CD4-positive, alpha-beta memory T cell (primary cell): ENCODE measurements around the gene SCFD2. TPM values are rescaled to one million over a fixed set of nuclear protein-coding genes. Genes with fewer than 3 reads are reported as not detected.

Experiments
- CTCF ChIA-PET: fragments of 350-600 bp; sonication (Branson Sonifier 250); formaldehyde crosslinking; loops from one replicate; lab custom pipeline; 2021; ENCODE audit warnings: inconsistent platforms; ENCODE audit not compliant: partially characterized antibody; lab: Charles Lee
- POLR2A ChIA-PET: fragments of 350-600 bp; sonication (Branson Sonifier 250); formaldehyde crosslinking; loops from one replicate; lab custom pipeline; 2021; ENCODE audit not compliant: partially characterized antibody; lab: Charles Lee
- DNase-seq, 5 donors: peaks; one replicate each; pipeline versions ENCODE4 v3.0.0 to v3.0.0-alpha.2; 2020 to 2022; ENCODE audit warnings: mixed read lengths in 1 of 5
- H3K27ac ChIP-seq: one replicate; pipeline ENCODE4 v1.7.0; 2013; ENCODE audit warnings: low read depth, low read length
- H3K27me3 ChIP-seq: 2 replicates; pipeline ENCODE4 v1.7.0; 2013; ENCODE audit warnings: mild to moderate bottlenecking, low read length, moderate library complexity; ENCODE audit not compliant: insufficient read depth
- H3K36me3 ChIP-seq: 2 replicates; pipeline ENCODE4 v1.7.0; 2013; ENCODE audit warnings: mild to moderate bottlenecking, low read length, moderate library complexity; ENCODE audit not compliant: insufficient read depth
- H3K4me1 ChIP-seq: 2 replicates; pipeline ENCODE4 v1.7.0; 2013; ENCODE audit warnings: mild to moderate bottlenecking, low read length, moderate library complexity; ENCODE audit not compliant: insufficient read depth
- H3K4me3 ChIP-seq, 2 donors: one replicate each; pipeline ENCODE4 v1.7.0; 2013; ENCODE audit warnings: low read length in 2 of 2, mild to moderate bottlenecking in 1 of 2
- H3K9me3 ChIP-seq, 2 donors: one replicate each; pipeline ENCODE4 v1.7.0; 2013; ENCODE audit warnings: low read length in 2 of 2, control low read depth in 1 of 2; ENCODE audit not compliant: control insufficient read depth in 1 of 2
- H3K27ac Mint-ChIP-seq, 7 donors: one replicate each; pipeline ENCODE4 v1.8.0; 2020 to 2021; ENCODE audit warnings: mixed read lengths in 7 of 7, mild to moderate bottlenecking in 6 of 7, inconsistent platforms in 3 of 7, moderate library complexity in 3 of 7
- H3K27me3 Mint-ChIP-seq, 2 donors: one replicate each; pipeline ENCODE4 v1.8.0; 2020 to 2021; ENCODE audit warnings: mixed read lengths in 2 of 2
- H3K36me3 Mint-ChIP-seq, 2 donors: one replicate each; pipeline ENCODE4 v1.8.0; 2020 to 2021; ENCODE audit warnings: mixed read lengths in 2 of 2, inconsistent platforms in 1 of 2, mild to moderate bottlenecking in 1 of 2
- H3K4me1 Mint-ChIP-seq, 4 donors: one replicate each; pipeline ENCODE4 v1.8.0; 2020 to 2021; ENCODE audit warnings: mixed read lengths in 4 of 4, mild to moderate bottlenecking in 1 of 4
- H3K4me3 Mint-ChIP-seq, 8 donors: one replicate each; pipeline ENCODE4 v1.8.0; 2020 to 2021; ENCODE audit warnings: mixed read lengths in 8 of 8, mild to moderate bottlenecking in 7 of 8, moderate library complexity in 6 of 8, inconsistent platforms in 3 of 8
- H3K9me3 Mint-ChIP-seq, 8 donors: one replicate each; pipeline ENCODE4 v1.8.0; 2020 to 2021; ENCODE audit warnings: mixed read lengths in 8 of 8, mild to moderate bottlenecking in 5 of 8, inconsistent platforms in 3 of 8, moderate library complexity in 1 of 8
- intact Hi-C: fragments of 100-400 bp; cut with micrococcal nuclease; formaldehyde crosslinking; loops from one replicate; pipeline ENCODE4 v1.15.1; 2023
- polyA plus RNA-seq, 2 donors: library from polyadenylated mRNA; unstranded; fragments of 300-500 nt; fragmentation: Illumina TruSeq; gene quantifications; one replicate each; pipeline ENCODE4 v1.2.3, GENCODE V29; 2021
- total RNA-seq, 2 experiments: library from RNA; stranded (reverse); gene quantifications; one replicate each; pipeline ENCODE4 v1.2.3, GENCODE V29; 2021

The SCFD2 gene
- total and polyA plus RNA-seq, 4 experiments from 2014 or later: 12.4 to 21.2 (median 13.5) TPM

DNA sequence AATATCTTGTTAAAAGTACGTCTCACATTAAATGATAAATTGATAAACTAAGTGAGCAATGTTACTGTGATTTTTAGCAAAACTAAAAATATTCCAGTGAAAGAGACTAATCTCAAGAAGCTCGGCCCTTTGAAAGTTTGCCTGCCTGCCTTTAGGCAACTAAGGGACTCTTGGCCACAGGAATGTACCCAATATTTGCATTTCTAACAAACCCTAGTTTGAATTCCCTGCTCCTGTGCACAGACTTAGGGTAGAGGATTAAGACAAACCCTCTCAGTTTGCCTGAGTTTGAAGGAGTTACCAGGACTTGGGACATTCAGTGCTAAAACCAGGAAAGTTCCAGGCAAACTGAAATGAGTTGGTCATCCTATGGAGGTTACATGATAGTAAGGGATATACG is 157.1 kb downstream of the SCFD2 start:
- Mint-ChIP-seq H3K9me3 (peaks cover 0 to 3% (median 0%) of the 10 kb centered on the region in 8 donors), H3K4me1 (no peaks in the 10 kb centered on the region), H3K27me3 (no peaks in the 10 kb centered on the region), H3K36me3 (peaks cover 7 to 36% of the 10 kb centered on the region in 2 donors), H3K4me3 (no peak overlapping the region), H3K27ac (no peak overlapping the region)
- no peaks in the 10 kb centered on the region for H3K4me1 ChIP-seq
- H3K27ac ChIP-seq: no peak overlapping the region
- no peaks in the 10 kb centered on the region for H3K9me3 ChIP-seq
- no peak for DNase-seq
- no peak overlapping the region for H3K4me3 ChIP-seq
- intact Hi-C loops: no loop called here
- ChIA-PET CTCF (interaction anchor here (1.3 kb wide), 1 partner anchor 1025 kb away, joined by 3 read pairs; no protein-coding TSS in a partner anchor), POLR2A (no interaction called here)
- no peaks in the 10 kb centered on the region for H3K27me3 ChIP-seq
- H3K36me3 ChIP-seq: no peaks in the 10 kb centered on the region

- CTCF ChIA-PET: interaction anchor here (1.1 kb wide), 1 partner anchor 1028 kb away, joined by 5 read pairs; no protein-coding TSS in a partner anchor
- Mint-ChIP-seq H3K27ac (no peak overlapping the region), H3K27me3 (no peaks in the 10 kb centered on the region), H3K4me1 (peaks cover 0 to 2% (median 0%) of the 10 kb centered on the region in 4 donors), H3K4me3 (no peak overlapping the region), H3K36me3 (peaks cover 4 to 22% of the 10 kb centered on the region in 2 donors), H3K9me3 (peaks cover 0 to 2% (median 0%) of the 10 kb centered on the region in 8 donors)
- H3K27me3 ChIP-seq: no peaks in the 10 kb centered on the region
- POLR2A ChIA-PET: no interaction called here
- H3K4me1 ChIP-seq: no peaks in the 10 kb centered on the region
- no peak for DNase-seq
- H3K4me3 ChIP-seq: no peak overlapping the region
- H3K36me3 ChIP-seq: no peaks in the 10 kb centered on the region
- no peaks in the 10 kb centered on the region for H3K9me3 ChIP-seq
- H3K27ac ChIP-seq: no peak overlapping the region
- intact Hi-C loops: no loop called here
Measured at GRCh38 chr4:53205970-53206369, 159.9 kb downstream of the SCFD2 start.

DNA sequence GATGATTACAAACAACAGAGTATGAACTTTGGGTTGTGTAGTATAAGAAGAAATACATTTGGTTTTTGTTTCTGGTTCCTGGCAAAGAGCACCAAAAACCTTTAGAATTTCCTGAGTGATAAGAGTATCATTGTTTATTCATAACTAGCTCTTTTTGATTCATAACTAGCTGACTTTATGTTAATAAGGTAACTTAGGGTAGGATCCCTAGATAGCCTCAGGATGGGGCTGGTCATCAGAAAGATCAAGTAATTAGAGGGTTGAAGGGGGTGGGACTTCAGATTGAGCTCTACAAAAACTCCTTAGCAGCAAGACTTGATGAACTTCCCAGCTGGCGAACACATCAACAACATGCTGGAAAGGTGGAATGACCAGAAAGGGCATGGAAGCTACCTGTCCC is 166.5 kb downstream of the SCFD2 start:
- Histone ChIP-seq H3K9me3 (no peaks in the 10 kb centered on the region), H3K4me3 (no peak overlapping the region), H3K27ac (no peak overlapping the region), H3K36me3 (no peaks in the 10 kb centered on the region), H3K4me1 (no peaks in the 10 kb centered on the region), H3K27me3 (no peaks in the 10 kb centered on the region)
- intact Hi-C loops: loop anchor here (5.0 to 10.0 kb wide), 2 partner anchors 215 to 827 kb away; no protein-coding TSS in a partner anchor
- Mint-ChIP-seq H3K27ac (peak overlapping the region in 2 of 7 donors; percentile 11 to 17), H3K36me3 (peaks cover 2 to 5% of the 10 kb centered on the region in 2 donors), H3K9me3 (no peaks in the 10 kb centered on the region), H3K4me3 (no peak overlapping the region), H3K27me3 (no peaks in the 10 kb centered on the region), H3K4me1 (peaks cover 0 to 2% (median 0%) of the 10 kb centered on the region in 4 donors)
- ChIA-PET CTCF (interaction anchor here (0.9 to 3.2 kb wide), 4 partner anchors 10 to 1034 kb away, joined by 4 to 29 read pairs (median 4); no protein-coding TSS in a partner anchor), POLR2A (no interaction called here)
- no peak for DNase-seq

DNA sequence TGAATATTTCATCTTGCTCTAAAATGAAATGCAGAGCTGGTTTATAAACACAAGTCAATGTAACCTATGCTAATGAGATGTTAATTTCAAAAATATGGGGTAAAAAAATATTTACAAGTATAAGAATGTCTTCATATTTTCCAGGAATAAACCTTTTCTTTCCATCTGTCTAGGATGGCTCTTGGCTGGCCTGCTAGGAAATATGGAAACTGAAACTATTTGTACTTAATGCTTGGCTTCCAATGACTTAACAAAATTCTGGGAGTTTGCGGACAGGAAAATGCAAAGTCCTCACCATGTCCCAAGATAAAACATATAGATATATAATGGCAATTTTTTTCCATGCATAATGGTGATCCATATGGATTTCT is 168.1 kb downstream of the SCFD2 start:
- no peak overlapping the region for H3K4me3 Mint-ChIP-seq
- intact Hi-C loops: loop anchor here (1.0 to 10.0 kb wide), 4 partner anchors 217 to 1037 kb away; no protein-coding TSS in a partner anchor
- no peak overlapping the region for H3K27ac Mint-ChIP-seq
- no peaks in the 10 kb centered on the region for H3K9me3 Mint-ChIP-seq
- ChIA-PET POLR2A (no interaction called here), CTCF (interaction anchor here (0.7 to 3.2 kb wide), 4 partner anchors 1019 to 1038 kb away, joined by 3 to 29 read pairs (median 4); no protein-coding TSS in a partner anchor)
- H3K4me3 ChIP-seq: no peak overlapping the region
- H3K36me3 Mint-ChIP-seq: no peaks in the 10 kb centered on the region
- H3K4me1 Mint-ChIP-seq: peaks cover 0 to 2% (median 0%) of the 10 kb centered on the region in 4 donors
- no peak overlapping the region for H3K27ac ChIP-seq
- H3K36me3 ChIP-seq: no peaks in the 10 kb centered on the region
- no peaks in the 10 kb centered on the region for H3K27me3 Mint-ChIP-seq
- no peaks in the 10 kb centered on the region for H3K9me3 ChIP-seq
- no peaks in the 10 kb centered on the region for H3K27me3 ChIP-seq
- H3K4me1 ChIP-seq: no peaks in the 10 kb centered on the region
- DNase-seq: no peak

DNA sequence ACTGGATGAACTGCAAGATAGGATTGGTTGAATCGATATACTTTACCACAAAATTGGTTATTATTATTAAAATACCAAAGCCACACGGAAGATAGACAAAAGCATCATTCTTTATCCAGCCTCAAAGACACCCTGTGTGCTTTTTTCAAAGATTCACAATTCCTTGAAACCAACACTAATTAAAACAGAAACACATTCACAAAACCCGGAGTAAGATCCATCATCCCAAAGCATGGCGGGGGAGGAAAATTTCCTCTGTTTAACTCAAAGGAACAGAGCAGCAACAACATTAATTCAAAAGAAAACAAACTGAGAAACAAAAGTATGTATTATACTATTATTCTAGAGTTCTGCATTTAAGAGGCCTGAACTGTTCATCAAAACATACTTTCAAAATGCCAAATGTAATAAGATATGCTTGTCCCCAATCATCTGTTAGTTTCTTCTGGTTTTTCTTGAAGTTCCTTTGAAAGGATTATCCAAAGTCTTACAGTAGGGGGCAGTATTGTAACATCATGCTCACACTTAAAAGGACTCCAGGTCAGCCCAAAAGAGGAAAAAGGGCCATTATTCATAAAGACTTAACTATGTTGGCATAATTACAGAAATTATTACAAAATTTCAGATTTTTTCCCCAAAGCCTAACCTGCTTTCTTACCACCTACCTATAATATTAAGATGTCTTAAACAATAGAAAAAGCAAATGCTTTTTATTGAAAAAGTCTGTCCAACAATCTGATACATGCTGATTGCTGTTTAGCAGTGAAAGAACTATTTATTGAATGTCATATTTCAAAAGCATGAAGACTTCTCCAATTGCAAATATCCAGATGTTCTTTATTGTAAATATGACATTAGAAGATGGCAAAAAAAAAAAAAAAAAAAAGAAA is 168.7 kb downstream of the SCFD2 start:
- no peak overlapping the region for H3K27ac Mint-ChIP-seq
- no peaks in the 10 kb centered on the region for H3K27me3 Mint-ChIP-seq
- no peaks in the 10 kb centered on the region for H3K4me1 ChIP-seq
- no peak overlapping the region for H3K4me3 Mint-ChIP-seq
- ChIA-PET POLR2A (no interaction called here), CTCF (interaction anchor here (0.7 to 3.8 kb wide), 8 partner anchors 9 to 1039 kb away, joined by 3 to 29 read pairs (median 4); no protein-coding TSS in a partner anchor)
- H3K9me3 ChIP-seq: no peaks in the 10 kb centered on the region
- peaks cover 0 to under 1% (median 0%) of the 10 kb centered on the region in 8 donors for H3K9me3 Mint-ChIP-seq
- intact Hi-C loops: loop anchor here (1.0 to 10.0 kb wide), 4 partner anchors 218 to 1037 kb away; no protein-coding TSS in a partner anchor
- H3K27me3 ChIP-seq: no peaks in the 10 kb centered on the region
- no peak overlapping the region for H3K4me3 ChIP-seq
- no peaks in the 10 kb centered on the region for H3K36me3 ChIP-seq
- H3K27ac ChIP-seq: no peak overlapping the region
- H3K4me1 Mint-ChIP-seq: peaks cover 0 to 2% (median 0%) of the 10 kb centered on the region in 4 donors
- peak in 4 of 5 donors; percentile 37 to 55 (median 52) for DNase-seq
- H3K36me3 Mint-ChIP-seq: no peaks in the 10 kb centered on the region

DNA sequence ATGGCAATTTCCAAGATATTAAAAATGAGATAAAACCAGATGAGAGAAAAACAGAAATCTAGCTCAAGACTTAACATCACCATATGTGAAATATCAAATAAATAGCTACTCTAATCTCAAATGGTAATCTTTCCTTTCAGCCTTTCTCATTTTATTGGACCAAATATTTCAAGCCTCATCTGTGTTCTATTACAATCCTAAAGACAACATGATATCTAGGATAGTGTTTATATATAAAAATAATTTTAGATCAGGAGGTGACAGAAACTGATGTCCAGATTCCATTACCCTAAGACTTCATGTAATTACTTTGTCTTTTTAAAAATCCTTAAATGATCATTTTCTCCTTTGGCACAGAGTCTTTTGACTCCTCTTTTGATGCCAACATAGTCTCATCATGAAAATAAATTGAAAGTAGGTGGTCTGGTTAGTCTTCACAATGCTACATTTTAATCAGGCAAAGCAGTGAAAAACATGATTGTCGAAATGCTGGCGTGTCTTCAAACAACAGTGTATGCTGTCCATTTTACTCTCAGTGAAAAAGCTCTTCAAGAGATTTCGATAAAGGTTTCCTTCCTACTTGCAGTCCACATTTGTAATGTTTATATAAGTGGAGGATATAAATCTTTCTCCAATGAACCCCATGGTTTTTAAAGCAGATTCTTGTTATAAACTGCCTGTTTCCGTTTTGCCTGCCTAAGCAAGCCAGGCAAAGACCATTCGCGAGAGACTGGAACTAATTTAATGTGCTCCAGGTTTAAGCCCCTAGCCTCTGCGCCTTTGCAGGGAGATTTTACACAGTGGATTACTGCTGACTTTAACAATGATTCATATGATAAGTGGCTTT is 169.8 kb downstream of the SCFD2 start:
- Mint-ChIP-seq H3K36me3 (no peaks in the 10 kb centered on the region), H3K4me3 (no peak overlapping the region), H3K4me1 (no peaks in the 10 kb centered on the region), H3K27me3 (no peaks in the 10 kb centered on the region), H3K27ac (no peak overlapping the region), H3K9me3 (peaks cover 0 to 2% (median 0%) of the 10 kb centered on the region in 8 donors)
- ChIA-PET POLR2A (no interaction called here), CTCF (interaction anchor here (0.6 to 3.8 kb wide), 6 partner anchors 8 to 1038 kb away, joined by 3 to 27 read pairs (median 4); no protein-coding TSS in a partner anchor)
- no peaks in the 10 kb centered on the region for H3K9me3 ChIP-seq
- intact Hi-C loops: loop anchor here (5.0 to 10.0 kb wide), 2 partner anchors 219 to 824 kb away; no protein-coding TSS in a partner anchor
- no peak overlapping the region for H3K27ac ChIP-seq
- DNase-seq: no peak
- H3K36me3 ChIP-seq: no peaks in the 10 kb centered on the region
- no peak overlapping the region for H3K4me3 ChIP-seq
- H3K27me3 ChIP-seq: no peaks in the 10 kb centered on the region
- no peaks in the 10 kb centered on the region for H3K4me1 ChIP-seq
